ENCODE data around the gene PFN3. TPM values are rescaled to one million over a fixed set of nuclear protein-coding genes. Genes with fewer than 3 reads are reported as not detected.
A peak's percentile ranks its signal among the peaks of the same experiment; 100 is the strongest.
"Not testable (repeated sequence)": the region's sequence is repeated elsewhere in the genome, so short reads cannot be mapped to it uniquely, and the experiment has no call there.

PFN3 gene
- total RNA-seq, 3 donors from 2014 or later (not counting 1 experiment from before 2014, with no cell fraction given): not detected

GRCh38 chr5:177362292-177362609 is 38.2 kb downstream of the PFN3 start:
- TF ChIP-seq, protein P1, sequence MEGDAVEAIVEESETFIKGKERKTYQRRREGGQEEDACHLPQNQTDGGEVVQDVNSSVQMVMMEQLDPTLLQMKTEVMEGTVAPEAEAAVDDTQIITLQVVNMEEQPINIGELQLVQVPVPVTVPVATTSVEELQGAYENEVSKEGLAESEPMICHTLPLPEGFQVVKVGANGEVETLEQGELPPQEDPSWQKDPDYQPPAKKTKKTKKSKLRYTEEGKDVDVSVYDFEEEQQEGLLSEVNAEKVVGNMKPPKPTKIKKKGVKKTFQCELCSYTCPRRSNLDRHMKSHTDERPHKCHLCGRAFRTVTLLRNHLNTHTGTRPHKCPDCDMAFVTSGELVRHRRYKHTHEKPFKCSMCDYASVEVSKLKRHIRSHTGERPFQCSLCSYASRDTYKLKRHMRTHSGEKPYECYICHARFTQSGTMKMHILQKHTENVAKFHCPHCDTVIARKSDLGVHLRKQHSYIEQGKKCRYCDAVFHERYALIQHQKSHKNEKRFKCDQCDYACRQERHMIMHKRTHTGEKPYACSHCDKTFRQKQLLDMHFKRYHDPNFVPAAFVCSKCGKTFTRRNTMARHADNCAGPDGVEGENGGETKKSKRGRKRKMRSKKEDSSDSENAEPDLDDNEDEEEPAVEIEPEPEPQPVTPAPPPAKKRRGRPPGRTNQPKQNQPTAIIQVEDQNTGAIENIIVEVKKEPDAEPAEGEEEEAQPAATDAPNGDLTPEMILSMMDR (IDR thresholded peaks at IDR 0.05): no peak
- H3K4me1 Mint-ChIP-seq: peaks cover 34 to 66% of the 10 kb centered on the region in 2 donors
- intact Hi-C loops (cut with micrococcal nuclease): loop anchor here (5.0 kb wide), 1 partner anchor 35 kb away; no protein-coding TSS in a partner anchor
- H3K36me3 Mint-ChIP-seq: no peaks in the 10 kb centered on the region
- Histone ChIP-seq H3K27ac (ENCODE audit: low read length) (peak overlapping the region; percentile 40), H3K27me3 (ENCODE audit: control insufficient read depth, insufficient read depth, low read length) (no peaks in the 10 kb centered on the region), H3K4me1 (ENCODE audit: control insufficient read depth, insufficient read depth, low read length) (peaks cover 69% of the 10 kb centered on the region), H3K9me3 (ENCODE audit: control insufficient read depth, insufficient read depth, low read length) (no peaks in the 10 kb centered on the region), H3K36me3 (ENCODE audit: control insufficient read depth, insufficient read depth, low read length) (peaks cover 27% of the 10 kb centered on the region), H3K4me3 (ENCODE audit: low read length) (no peak overlapping the region)
- peak overlapping the region; percentile 29 to 85 for H3K27ac Mint-ChIP-seq
- 71% methylated on average over 7 of the region's 8 CpGs for WGBS (ENCODE audit: insufficient coverage)
- H3K9me3 Mint-ChIP-seq: no peaks in the 10 kb centered on the region
- no peaks in the 10 kb centered on the region for H3K27me3 Mint-ChIP-seq (ENCODE audit: low read depth in 2 of 2)
- DNase-seq (no peak), ATAC-seq (no peak)
- peak overlapping the region; percentile 78 for H3K4me3 Mint-ChIP-seq

DNA sequence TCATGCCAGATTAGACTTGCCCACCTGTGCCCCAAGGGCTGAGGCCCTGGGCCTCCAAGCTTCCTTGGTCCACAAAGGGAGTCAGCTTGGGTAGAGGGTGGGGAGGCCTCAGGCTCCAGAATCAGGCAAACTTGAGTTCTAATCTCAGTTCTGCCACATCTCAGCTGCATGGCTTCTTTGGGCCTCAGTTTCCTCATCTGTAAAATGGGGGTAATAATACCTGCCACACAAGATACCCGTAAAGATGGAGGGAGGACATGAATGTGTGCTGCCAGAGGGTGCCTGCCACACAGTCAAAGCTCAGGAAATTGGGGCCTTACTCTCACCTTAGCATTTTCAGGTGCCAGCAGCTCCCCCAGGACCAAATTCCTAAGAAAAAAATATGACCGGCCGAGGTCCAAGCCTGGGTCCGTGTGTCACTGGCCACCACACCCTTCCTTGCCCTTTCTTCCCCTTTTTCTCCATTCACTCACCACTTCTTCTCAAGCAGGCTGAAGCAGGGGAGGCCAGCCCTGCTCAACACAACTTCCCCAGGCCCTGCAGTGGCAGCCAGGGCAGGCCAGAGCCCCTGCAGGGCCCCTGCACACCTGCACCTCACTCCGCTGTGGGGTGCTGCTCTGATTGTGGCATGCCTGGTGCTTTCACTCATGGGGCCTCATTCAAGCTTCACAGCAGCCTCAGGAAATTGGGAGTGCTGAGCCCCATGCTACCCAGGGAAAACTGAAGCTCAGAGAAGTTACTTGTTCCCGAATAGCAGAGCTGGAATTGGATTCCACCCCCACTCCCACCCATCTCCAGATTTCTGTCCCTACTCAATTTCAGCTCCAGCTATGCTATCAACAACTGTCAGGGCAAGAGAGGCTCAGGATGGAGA is 38.8 kb downstream of the PFN3 start:
- Mint-ChIP-seq H3K4me3 (peak overlapping the region; percentile 78), H3K27ac (peak overlapping the region; percentile 29 to 85), H3K4me1 (peaks cover 40 to 68% of the 10 kb centered on the region in 2 donors), H3K27me3 (ENCODE audit: low read depth in 2 of 2) (no peaks in the 10 kb centered on the region), H3K9me3 (no peaks in the 10 kb centered on the region), H3K36me3 (no peaks in the 10 kb centered on the region)
- Histone ChIP-seq H3K9me3 (ENCODE audit: control insufficient read depth, insufficient read depth, low read length) (no peaks in the 10 kb centered on the region), H3K4me3 (ENCODE audit: low read length) (no peak overlapping the region), H3K27me3 (ENCODE audit: control insufficient read depth, insufficient read depth, low read length) (no peaks in the 10 kb centered on the region), H3K4me1 (ENCODE audit: control insufficient read depth, insufficient read depth, low read length) (peaks cover 75% of the 10 kb centered on the region), H3K27ac (ENCODE audit: low read length) (peak overlapping the region; percentile 8), H3K36me3 (ENCODE audit: control insufficient read depth, insufficient read depth, low read length) (peaks cover 24% of the 10 kb centered on the region)
- DNase-seq: peak in 1 of 2 donors; percentile 46
- 42% methylated on average over 6 of the region's 6 CpGs for WGBS (ENCODE audit: insufficient coverage)
- no peak for ATAC-seq
- TF ChIP-seq, protein P1 (IDR thresholded peaks at IDR 0.05): no peak
- intact Hi-C loops (cut with micrococcal nuclease): loop anchor here (5.0 kb wide), 1 partner anchor 34 kb away; no protein-coding TSS in a partner anchor

- ATAC-seq; H3K36me3 Mint-ChIP-seq; H3K9me3 ChIP-seq (ENCODE audit: control insufficient read depth, insufficient read depth, low read length); H3K9me3 Mint-ChIP-seq; H3K4me3 Mint-ChIP-seq; H3K27me3 ChIP-seq (ENCODE audit: control insufficient read depth, insufficient read depth, low read length); H3K27ac Mint-ChIP-seq; DNase-seq; H3K27ac ChIP-seq (ENCODE audit: low read length); H3K4me3 ChIP-seq (ENCODE audit: low read length); H3K27me3 Mint-ChIP-seq (ENCODE audit: low read depth in 2 of 2): not testable (repeated sequence)
- intact Hi-C loops (cut with micrococcal nuclease): loop anchor here (5.0 kb wide), 1 partner anchor 33 kb away; no protein-coding TSS in a partner anchor
- Histone ChIP-seq H3K4me1 (ENCODE audit: control insufficient read depth, insufficient read depth, low read length) (peaks cover 84% of the 10 kb centered on the region), H3K36me3 (ENCODE audit: control insufficient read depth, insufficient read depth, low read length) (peaks cover 15% of the 10 kb centered on the region)
- peaks cover 49 to 72% of the 10 kb centered on the region in 2 donors for H3K4me1 Mint-ChIP-seq
- WGBS (ENCODE audit: insufficient coverage): 95% methylated on average over 7 of the region's 7 CpGs
Measured at GRCh38 chr5:177360740-177361139, 39.7 kb downstream of the PFN3 start.

GRCh38 chr5:177359860-177360259 is 40.6 kb downstream of the PFN3 start:
- H3K36me3 ChIP-seq (ENCODE audit: control insufficient read depth, insufficient read depth, low read length): peaks cover 9% of the 10 kb centered on the region
- Mint-ChIP-seq H3K9me3 (no peaks in the 10 kb centered on the region), H3K4me1 (peaks cover 56 to 78% of the 10 kb centered on the region in 2 donors), H3K4me3 (peak overlapping the region; percentile 90), H3K27ac (peak overlapping the region; percentile 38 to 89), H3K36me3 (no peaks in the 10 kb centered on the region), H3K27me3 (ENCODE audit: low read depth in 2 of 2) (no peaks in the 10 kb centered on the region)
- H3K4me3 ChIP-seq (ENCODE audit: low read length): no peak overlapping the region
- WGBS (ENCODE audit: insufficient coverage): 80% methylated on average over 3 of the region's 3 CpGs
- no peaks in the 10 kb centered on the region for H3K27me3 ChIP-seq (ENCODE audit: control insufficient read depth, insufficient read depth, low read length)
- H3K27ac ChIP-seq (ENCODE audit: low read length): no peak overlapping the region
- no peaks in the 10 kb centered on the region for H3K9me3 ChIP-seq (ENCODE audit: control insufficient read depth, insufficient read depth, low read length)
- no peak for ATAC-seq
- H3K4me1 ChIP-seq (ENCODE audit: control insufficient read depth, insufficient read depth, low read length): peaks cover 91% of the 10 kb centered on the region
- DNase-seq: no peak
- TF ChIP-seq, protein P1 (IDR thresholded peaks at IDR 0.05): no peak
- intact Hi-C loops (cut with micrococcal nuclease): loop anchor here (5.0 kb wide), 3 partner anchors 32 to 48 kb away; partner anchors contain the start of gene MXD3
